Stimulated activated CD4-positive, alpha-beta T cell treated with anti-CD3 and anti-CD28 coated beads, Interleukin-1b, Interleukin-23, amount 100 ng/mL, for 4 hours (primary cell): ENCODE measurements around the gene SPTBN2.

ENCODE experiments used
- DNase-seq, 2 donors: peaks; one replicate each; pipeline ENCODE4 v3.0.0-alpha.2; 2020; ENCODE audit warnings: low read depth in 2 of 2

SPTBN2 gene

GRCh38 chr11:66639066-66639813 lies 89.8 kb downstream of the SPTBN2 start:
- no peak for DNase-seq

DNA sequence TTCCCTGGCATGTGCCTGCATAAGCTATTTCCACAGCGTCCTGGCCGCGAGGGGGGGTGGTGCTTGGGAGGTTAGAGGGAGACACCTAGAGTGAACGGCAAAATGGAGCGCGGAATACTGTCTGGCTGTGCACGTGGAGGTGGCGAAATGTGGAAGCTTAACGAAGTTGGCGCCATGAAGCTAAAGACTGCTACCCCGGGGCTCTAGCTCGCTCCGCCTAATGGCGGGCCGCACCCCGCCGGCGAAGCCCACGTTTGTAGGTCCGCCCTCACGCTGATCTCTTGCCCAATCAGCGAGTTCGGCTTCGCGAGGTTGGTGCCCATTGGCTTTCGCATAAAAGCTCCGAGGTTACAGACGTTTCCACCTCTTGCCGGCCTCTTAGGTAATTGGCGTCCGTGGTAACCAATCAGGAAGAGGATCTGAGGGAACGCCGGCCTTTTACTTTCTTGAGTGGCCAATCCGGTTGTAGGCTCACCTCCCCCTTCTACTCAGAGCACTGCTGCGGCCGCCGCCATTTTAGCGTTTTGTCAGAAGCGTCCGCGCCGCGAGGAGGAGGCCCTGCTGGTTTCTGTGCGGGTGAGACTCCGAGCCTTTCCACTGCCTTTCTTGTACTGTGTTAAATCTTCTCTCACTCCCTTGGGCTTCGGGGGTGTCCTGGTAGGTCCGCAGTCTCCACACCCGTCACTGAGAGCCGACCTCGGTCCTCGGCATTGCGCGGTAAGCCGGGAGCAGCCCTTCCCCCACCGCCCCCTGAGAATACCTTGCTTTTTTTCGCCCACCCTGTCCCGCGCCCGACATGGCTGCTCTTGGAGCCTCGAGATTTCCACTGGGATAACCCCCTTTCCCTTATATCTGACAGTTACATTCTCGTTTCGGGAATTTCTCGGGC lies 90.6 kb downstream of the SPTBN2 start, which contains the start of gene RBM4:
TSS of gene RBM4 (plus strand) at position 527 of the 889 bp plus-strand sequence. CDS start 1,009 bp downstream, outside the sequence.
- peak; percentile 74 to 92 for DNase-seq

DNA sequence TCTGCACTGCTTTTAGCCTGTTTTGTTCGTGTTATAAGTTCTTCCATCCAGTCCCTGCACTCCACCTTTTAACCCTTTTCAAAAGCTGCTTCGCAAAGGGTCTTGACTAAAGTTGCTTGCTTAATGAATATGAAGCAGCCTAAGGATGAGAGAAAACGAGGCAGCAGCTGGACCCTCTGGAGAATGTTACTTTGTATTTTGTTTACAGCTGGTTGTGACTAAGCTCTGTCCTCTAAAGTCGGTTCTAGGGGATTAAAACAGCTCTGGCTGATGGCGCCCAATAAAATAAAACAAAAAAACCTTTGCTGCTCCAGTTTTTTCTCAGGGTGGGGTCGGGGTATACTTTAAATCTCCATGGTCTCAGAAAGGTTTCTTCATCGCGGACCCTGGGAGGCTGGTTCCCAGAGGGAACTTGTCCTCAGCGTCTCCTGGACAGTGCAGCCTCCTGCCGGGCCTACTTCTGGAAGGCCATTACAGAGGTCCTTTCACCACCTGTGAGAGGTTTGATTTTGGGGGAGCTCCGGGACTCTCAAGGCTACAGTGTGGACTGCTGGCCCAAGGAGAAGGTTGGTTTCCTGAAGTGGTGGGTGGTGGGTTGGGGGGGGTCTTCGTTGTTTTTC lies 91.3 kb downstream of the SPTBN2 start:
- no peak for DNase-seq

GRCh38 chr11:66636411-66636810 lies 92.6 kb downstream of the SPTBN2 start:
- no peak for DNase-seq
